ENCODE measurements around the gene LRIG1. TPM values are rescaled to one million over a fixed set of nuclear protein-coding genes. Genes with fewer than 3 reads are reported as not detected.

The LRIG1 gene
- total RNA-seq, 3 donors from 2014 or later, result 72.1 to 180 (median 75.3) TPM

- no peak for TF ChIP-seq CTCF (IDR thresholded peaks at IDR 0.05)
- DNase-seq (no peak), ATAC-seq (no peak)
- Histone ChIP-seq H3K36me3 (ENCODE audit: low read depth) (no peaks in the 10 kb centered on the region), H3K4me1 (ENCODE audit: low read depth) (peaks cover 76% of the 10 kb centered on the region), H3K4me3 (no peak overlapping the region), H3K9me3 (no peaks in the 10 kb centered on the region)
- intact Hi-C loops (cut with DNase I, micrococcal nuclease), result no loop called here
These were observed 18.8 kb downstream of the LRIG1 start for GRCh38 chr3:66482018-66482404.

GRCh38 chr3:66481071-66482017, 19.5 kb downstream of the LRIG1 start:
- intact Hi-C loops (cut with DNase I, micrococcal nuclease), result no loop called here
- DNase-seq, result no peak
- no peak overlapping the region for H3K4me3 ChIP-seq

GRCh38 chr3:66480666-66481065, 20.2 kb downstream of the LRIG1 start:
- Histone ChIP-seq H3K9me3 (no peaks in the 10 kb centered on the region), H3K4me3 (no peak overlapping the region), H3K4me1 (ENCODE audit: low read depth) (peaks cover 77% of the 10 kb centered on the region), H3K36me3 (ENCODE audit: low read depth) (no peaks in the 10 kb centered on the region)
- intact Hi-C loops (cut with DNase I, micrococcal nuclease), result no loop called here
- ATAC-seq (no peak), DNase-seq (no peak)
- no peak for TF ChIP-seq CTCF (IDR thresholded peaks at IDR 0.05)

More at GRCh38 chr3:66481071-66482017, 19.5 kb downstream of the LRIG1 start:
- H3K4me1 ChIP-seq (ENCODE audit: low read depth), result peaks cover 77% of the 10 kb centered on the region
- no peaks in the 10 kb centered on the region for H3K9me3 ChIP-seq
- ATAC-seq, result peak; percentile 28
- no peak for TF ChIP-seq CTCF (IDR thresholded peaks at IDR 0.05)
- H3K36me3 ChIP-seq (ENCODE audit: low read depth), result no peaks in the 10 kb centered on the region

- TF ChIP-seq CTCF (IDR thresholded peaks at IDR 0.05), result no peak
- ATAC-seq (no peak), DNase-seq (no peak)
- H3K9me3 ChIP-seq, result no peaks in the 10 kb centered on the region
- no peak overlapping the region for H3K4me3 ChIP-seq
- intact Hi-C loops (cut with DNase I, micrococcal nuclease), result loop anchor here (5.0 to 10.0 kb wide), 2 partner anchors 37 to 55 kb away; no protein-coding TSS in a partner anchor
- peaks cover 85% of the 10 kb centered on the region for H3K4me1 ChIP-seq (ENCODE audit: low read depth)
- H3K36me3 ChIP-seq (ENCODE audit: low read depth), result no peaks in the 10 kb centered on the region
These were observed 21.3 kb downstream of the LRIG1 start for GRCh38 chr3:66479532-66479947.

GRCh38 chr3:66478960-66479359, 21.9 kb downstream of the LRIG1 start:
- DNase-seq, result peak in 2 of 3 donors; percentile 54 to 68
- H3K4me3 ChIP-seq, result no peak overlapping the region

More at GRCh38 chr3:66478960-66479359, 21.9 kb downstream of the LRIG1 start:
- Histone ChIP-seq H3K36me3 (ENCODE audit: low read depth) (no peaks in the 10 kb centered on the region), H3K4me1 (ENCODE audit: low read depth) (peaks cover 88% of the 10 kb centered on the region), H3K9me3 (no peaks in the 10 kb centered on the region)
- TF ChIP-seq CTCF (IDR thresholded peaks at IDR 0.05), result no peak
- peak; percentile 58 for ATAC-seq
- intact Hi-C loops (cut with DNase I, micrococcal nuclease), result loop anchor here (5.0 to 10.0 kb wide), 2 partner anchors 37 to 54 kb away; no protein-coding TSS in a partner anchor
